ENCODE results near the gene IKBKE.

DNA sequence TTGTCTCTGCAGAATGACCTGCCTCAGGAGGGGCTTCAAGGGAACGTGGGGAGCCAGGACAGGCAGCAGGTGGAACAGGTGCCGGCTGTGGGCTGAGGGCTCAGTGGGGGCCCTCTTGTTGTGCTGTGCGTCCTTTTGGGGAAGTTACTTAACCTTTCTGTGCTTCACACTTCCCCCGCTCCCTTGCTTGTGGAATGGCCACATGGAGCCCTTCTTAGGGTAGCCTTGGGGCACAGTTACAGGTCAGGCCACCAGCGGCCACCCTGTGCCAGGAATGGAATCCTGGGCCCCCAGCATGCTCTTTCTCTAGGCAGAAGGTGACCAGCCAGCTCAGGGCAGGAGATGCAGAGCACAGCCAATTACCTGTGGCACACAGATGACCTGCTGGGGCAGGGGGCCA is 2.6 kb downstream of the IKBKE start:
- TF ChIP-seq, protein P1, sequence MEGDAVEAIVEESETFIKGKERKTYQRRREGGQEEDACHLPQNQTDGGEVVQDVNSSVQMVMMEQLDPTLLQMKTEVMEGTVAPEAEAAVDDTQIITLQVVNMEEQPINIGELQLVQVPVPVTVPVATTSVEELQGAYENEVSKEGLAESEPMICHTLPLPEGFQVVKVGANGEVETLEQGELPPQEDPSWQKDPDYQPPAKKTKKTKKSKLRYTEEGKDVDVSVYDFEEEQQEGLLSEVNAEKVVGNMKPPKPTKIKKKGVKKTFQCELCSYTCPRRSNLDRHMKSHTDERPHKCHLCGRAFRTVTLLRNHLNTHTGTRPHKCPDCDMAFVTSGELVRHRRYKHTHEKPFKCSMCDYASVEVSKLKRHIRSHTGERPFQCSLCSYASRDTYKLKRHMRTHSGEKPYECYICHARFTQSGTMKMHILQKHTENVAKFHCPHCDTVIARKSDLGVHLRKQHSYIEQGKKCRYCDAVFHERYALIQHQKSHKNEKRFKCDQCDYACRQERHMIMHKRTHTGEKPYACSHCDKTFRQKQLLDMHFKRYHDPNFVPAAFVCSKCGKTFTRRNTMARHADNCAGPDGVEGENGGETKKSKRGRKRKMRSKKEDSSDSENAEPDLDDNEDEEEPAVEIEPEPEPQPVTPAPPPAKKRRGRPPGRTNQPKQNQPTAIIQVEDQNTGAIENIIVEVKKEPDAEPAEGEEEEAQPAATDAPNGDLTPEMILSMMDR (IDR thresholded peaks at IDR 0.05; ENCODE audit: low read depth, low read length): no peak
- TF ChIP-seq EZH2phosphoT487 (IDR thresholded peaks at IDR 0.05; ENCODE audit: low read depth): no peak
